ENCODE data around the gene KIF4A.
"Not testable (repeated sequence)": the region's sequence is repeated elsewhere in the genome, so short reads cannot be mapped to it uniquely, and the experiment has no call there.

KIF4A gene

GRCh38 chrX:70260104-70260503, 29.8 kb upstream of the KIF4A start, which contains the start of gene P2RY4:
Gene P2RY4 (minus strand): TSS chrX:70260204. CDS start chrX:70259624, 580 bp downstream.
- no peaks in the 10 kb centered on the region for H3K9me3 ChIP-seq
- H3K36me3 ChIP-seq: no peaks in the 10 kb centered on the region
- no peak for DNase-seq
- H3K4me1 ChIP-seq: no peaks in the 10 kb centered on the region
- no peaks in the 10 kb centered on the region for H3K27me3 ChIP-seq
- H3K4me3 ChIP-seq (ENCODE audit: low read depth, low read length): no peak within 1 kb of the TSS
- no peak for TF ChIP-seq CTCF (IDR thresholded peaks at IDR 0.05; ENCODE audit: low read depth, low read length)

- H3K4me1 ChIP-seq: no peaks in the 10 kb centered on the region
- DNase-seq: peak; percentile 56
- no peak overlapping the region for H3K4me3 ChIP-seq (ENCODE audit: low read depth, low read length)
- H3K9me3 ChIP-seq: no peaks in the 10 kb centered on the region
- H3K36me3 ChIP-seq: no peaks in the 10 kb centered on the region
- no peaks in the 10 kb centered on the region for H3K27me3 ChIP-seq
- TF ChIP-seq CTCF (IDR thresholded peaks at IDR 0.05; ENCODE audit: low read depth, low read length): peak; percentile 63
These were observed 26.8 kb upstream of the KIF4A start for GRCh38 chrX:70262952-70263567.

GRCh38 chrX:70264784-70265183, 25.1 kb upstream of the KIF4A start:
- H3K9me3 ChIP-seq: no peaks in the 10 kb centered on the region
- no peak overlapping the region for H3K4me3 ChIP-seq (ENCODE audit: low read depth, low read length)
- H3K4me1 ChIP-seq: no peaks in the 10 kb centered on the region
- no peaks in the 10 kb centered on the region for H3K27me3 ChIP-seq
- no peaks in the 10 kb centered on the region for H3K36me3 ChIP-seq
- TF ChIP-seq CTCF (IDR thresholded peaks at IDR 0.05; ENCODE audit: low read depth, low read length): no peak
- no peak for DNase-seq

GRCh38 chrX:70268034-70268433, 21.9 kb upstream of the KIF4A start, which contains the start of gene ARR3:
Gene ARR3 (plus strand): TSS chrX:70268334. CDS start chrX:70269386, 1,052 bp downstream.
- H3K4me1 ChIP-seq: no peaks in the 10 kb centered on the region
- no peaks in the 10 kb centered on the region for H3K36me3 ChIP-seq
- no peaks in the 10 kb centered on the region for H3K27me3 ChIP-seq
- H3K9me3 ChIP-seq: no peaks in the 10 kb centered on the region
- no peak for DNase-seq
- H3K4me3 ChIP-seq (ENCODE audit: low read depth, low read length): no peak within 1 kb of the TSS
- no peak for TF ChIP-seq CTCF (IDR thresholded peaks at IDR 0.05; ENCODE audit: low read depth, low read length)

- not testable (repeated sequence) for H3K4me3 ChIP-seq (ENCODE audit: low read depth, low read length); H3K36me3 ChIP-seq; H3K4me1 ChIP-seq; H3K9me3 ChIP-seq; DNase-seq; H3K27me3 ChIP-seq
These were observed 15.9 kb upstream of the KIF4A start for GRCh38 chrX:70274029-70274428.

GRCh38 chrX:70279081-70279480, 10.8 kb upstream of the KIF4A start:
- no peak for DNase-seq
- H3K4me3 ChIP-seq (ENCODE audit: low read depth, low read length): no peak overlapping the region
- no peaks in the 10 kb centered on the region for H3K4me1 ChIP-seq
- H3K36me3 ChIP-seq: no peaks in the 10 kb centered on the region
- no peaks in the 10 kb centered on the region for H3K27me3 ChIP-seq
- TF ChIP-seq CTCF (IDR thresholded peaks at IDR 0.05; ENCODE audit: low read depth, low read length): no peak
- no peaks in the 10 kb centered on the region for H3K9me3 ChIP-seq
